Ishikawa (cell line): Measurements from ENCODE around the gene MLLT1.

Experiments used
- CEBPB ChIP-seq: IDR thresholded peaks from 2 replicates; pipeline ENCODE4 v1.6.1; 2012
- CREB1 ChIP-seq: IDR thresholded peaks from 2 replicates; pipeline ENCODE4 v1.6.1; 2012; ENCODE audit warnings: low read depth
- EGR1 ChIP-seq: IDR thresholded peaks from 2 replicates; pipeline ENCODE4 v1.6.1; 2012
- EP300 ChIP-seq: IDR thresholded peaks from 2 replicates; pipeline ENCODE4 v1.6.1; 2012; ENCODE audit warnings: borderline replicate concordance
- FOXM1 ChIP-seq: IDR thresholded peaks from 2 replicates; pipeline ENCODE4 v1.6.1; 2012; ENCODE audit warnings: low read depth, borderline replicate concordance
- MAX ChIP-seq: IDR thresholded peaks from 2 replicates; pipeline ENCODE4 v1.6.1; 2012
- NFIC ChIP-seq: IDR thresholded peaks from 2 replicates; pipeline ENCODE4 v1.6.1; 2012
- RAD21 ChIP-seq: IDR thresholded peaks from 2 replicates; pipeline ENCODE4 v1.6.1; 2012; ENCODE audit warnings: low read depth
- REST ChIP-seq: IDR thresholded peaks from 2 replicates; pipeline ENCODE4 v1.6.1; 2012; ENCODE audit warnings: low read depth, mild to moderate bottlenecking
- TAF1 ChIP-seq: IDR thresholded peaks from 2 replicates; pipeline ENCODE4 v1.6.1; 2012; ENCODE audit warnings: low read depth, mild to moderate bottlenecking
- TCF12 ChIP-seq: IDR thresholded peaks from 2 replicates; pipeline ENCODE4 v1.6.1; 2012; ENCODE audit warnings: low read depth
- TEAD4 ChIP-seq: IDR thresholded peaks from 2 replicates; pipeline ENCODE4 v1.6.1; 2012
- USF1 ChIP-seq: IDR thresholded peaks from 2 replicates; pipeline ENCODE4 v1.6.1; 2012
- YY1 ChIP-seq: IDR thresholded peaks from 2 replicates; pipeline ENCODE4 v1.6.1; 2012; ENCODE audit warnings: low read depth
- ZBTB7A ChIP-seq: IDR thresholded peaks from 2 replicates; pipeline ENCODE4 v1.6.1; 2012; ENCODE audit warnings: low read depth

Gene MLLT1

GRCh38 chr19:6219586-6220290 lies 60.0 kb downstream of the MLLT1 start:
- TF ChIP-seq TCF12, result no peak
- no peak for TF ChIP-seq CEBPB
- TF ChIP-seq TAF1, result no peak
- TF ChIP-seq NFIC, result no peak
- no peak for TF ChIP-seq CREB1
- TF ChIP-seq FOXM1, result no peak
- TF ChIP-seq REST, result no peak

GRCh38 chr19:6219147-6219525 lies 60.6 kb downstream of the MLLT1 start:
- no peak for TF ChIP-seq ZBTB7A
- TF ChIP-seq CEBPB, result no peak
- TF ChIP-seq REST, result no peak
- TF ChIP-seq NFIC, result no peak
- no peak for TF ChIP-seq TEAD4
- TF ChIP-seq CREB1, result no peak
- no peak for TF ChIP-seq USF1
- no peak for TF ChIP-seq FOXM1
- TF ChIP-seq MAX, result no peak
- no peak for TF ChIP-seq TAF1
- TF ChIP-seq EP300, result no peak
- no peak for TF ChIP-seq EGR1
- TF ChIP-seq RAD21, result no peak
- no peak for TF ChIP-seq TCF12
- TF ChIP-seq YY1, result no peak

GRCh38 chr19:6218491-6219146 lies 61.2 kb downstream of the MLLT1 start:
- TF ChIP-seq TAF1, result no peak
- peak; percentile 91 for TF ChIP-seq RAD21
- TF ChIP-seq EP300, result no peak
- no peak for TF ChIP-seq CREB1
- no peak for TF ChIP-seq FOXM1
- TF ChIP-seq ZBTB7A, result 0 out of 2 replicates have a peak, but pooled peaks have one; percentile 24

- no peak for TF ChIP-seq MAX
- no peak for TF ChIP-seq CREB1
- no peak for TF ChIP-seq NFIC
- TF ChIP-seq CEBPB, result no peak
- no peak for TF ChIP-seq TEAD4
- TF ChIP-seq USF1, result no peak
- TF ChIP-seq EGR1, result no peak
- TF ChIP-seq ZBTB7A, result no peak
- no peak for TF ChIP-seq REST
Observed at GRCh38 chr19:6217752-6218334, 61.9 kb downstream of the MLLT1 start.
